ENCODE measurements around the gene ACTR6. TPM values are rescaled to one million over a fixed set of nuclear protein-coding genes. Genes with fewer than 3 reads are reported as not detected.

Gene ACTR6
- total and polyA plus RNA-seq, 9 donors: 13.4 to 28.0 (median 19.8) TPM

DNA sequence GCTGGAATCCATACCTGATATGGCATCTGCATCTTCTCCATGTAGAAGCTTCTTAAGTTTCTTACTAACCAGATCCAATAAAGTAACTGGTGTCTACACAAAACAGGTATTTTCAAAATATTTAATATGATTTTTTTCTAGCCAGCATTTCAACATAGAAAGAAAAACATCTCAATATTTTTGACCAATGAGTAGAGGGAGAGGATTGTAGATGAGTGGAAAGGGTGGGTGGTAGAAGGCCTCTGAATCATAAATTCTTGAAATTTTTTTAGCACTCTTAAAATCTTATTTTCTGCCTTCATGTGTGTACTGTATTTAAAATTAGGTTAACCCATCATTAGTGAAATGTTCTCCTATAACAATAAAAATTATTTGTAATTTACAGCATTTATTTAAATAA is 48.3 kb downstream of the ACTR6 start:
- intact Hi-C loops (cut with DNase I): no loop called here
- no peak for DNase-seq
- no peaks in the 10 kb centered on the region for H3K36me3 ChIP-seq
- H3K27ac ChIP-seq: no peak overlapping the region
- no peak overlapping the region for H3K4me3 ChIP-seq
- H3K27me3 ChIP-seq: no peaks in the 10 kb centered on the region
- H3K4me1 ChIP-seq (ENCODE audit: insufficient read depth): no peaks in the 10 kb centered on the region
- TF ChIP-seq, protein P1, sequence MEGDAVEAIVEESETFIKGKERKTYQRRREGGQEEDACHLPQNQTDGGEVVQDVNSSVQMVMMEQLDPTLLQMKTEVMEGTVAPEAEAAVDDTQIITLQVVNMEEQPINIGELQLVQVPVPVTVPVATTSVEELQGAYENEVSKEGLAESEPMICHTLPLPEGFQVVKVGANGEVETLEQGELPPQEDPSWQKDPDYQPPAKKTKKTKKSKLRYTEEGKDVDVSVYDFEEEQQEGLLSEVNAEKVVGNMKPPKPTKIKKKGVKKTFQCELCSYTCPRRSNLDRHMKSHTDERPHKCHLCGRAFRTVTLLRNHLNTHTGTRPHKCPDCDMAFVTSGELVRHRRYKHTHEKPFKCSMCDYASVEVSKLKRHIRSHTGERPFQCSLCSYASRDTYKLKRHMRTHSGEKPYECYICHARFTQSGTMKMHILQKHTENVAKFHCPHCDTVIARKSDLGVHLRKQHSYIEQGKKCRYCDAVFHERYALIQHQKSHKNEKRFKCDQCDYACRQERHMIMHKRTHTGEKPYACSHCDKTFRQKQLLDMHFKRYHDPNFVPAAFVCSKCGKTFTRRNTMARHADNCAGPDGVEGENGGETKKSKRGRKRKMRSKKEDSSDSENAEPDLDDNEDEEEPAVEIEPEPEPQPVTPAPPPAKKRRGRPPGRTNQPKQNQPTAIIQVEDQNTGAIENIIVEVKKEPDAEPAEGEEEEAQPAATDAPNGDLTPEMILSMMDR (IDR thresholded peaks at IDR 0.05): no peak
- no peak for TF ChIP-seq EP300 (IDR thresholded peaks at IDR 0.05)
- no peaks in the 10 kb centered on the region for H3K9me3 ChIP-seq

DNA sequence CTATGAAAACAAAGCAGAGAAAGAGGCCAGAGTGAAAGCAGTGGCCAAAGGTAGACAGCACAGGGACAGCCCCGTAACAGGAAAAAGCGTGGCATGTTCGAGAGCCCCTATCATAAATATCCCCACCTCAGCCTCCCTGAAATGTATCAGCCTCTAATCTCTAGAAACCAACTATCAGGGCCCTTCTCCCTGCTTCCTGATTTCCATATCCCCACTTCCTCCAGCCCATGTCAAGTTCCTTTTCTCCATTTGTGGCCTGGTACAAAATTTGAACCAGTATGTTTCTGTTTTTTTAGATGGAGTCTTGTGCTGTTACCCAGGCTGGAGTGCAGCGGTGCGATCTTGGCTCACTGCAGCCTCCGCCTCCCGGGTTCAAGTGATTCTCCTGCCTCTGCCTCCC is 49.3 kb downstream of the ACTR6 start:
- intact Hi-C loops (cut with DNase I): no loop called here
- no peaks in the 10 kb centered on the region for H3K9me3 ChIP-seq
- H3K27me3 ChIP-seq: no peaks in the 10 kb centered on the region
- TF ChIP-seq EP300 (IDR thresholded peaks at IDR 0.05): no peak
- no peak for TF ChIP-seq POLR2A (IDR thresholded peaks at IDR 0.05)
- TF ChIP-seq, protein P1 (IDR thresholded peaks at IDR 0.05): no peak
- no peak overlapping the region for H3K4me3 ChIP-seq
- no peak for DNase-seq
- H3K36me3 ChIP-seq: no peaks in the 10 kb centered on the region
- no peaks in the 10 kb centered on the region for H3K4me1 ChIP-seq (ENCODE audit: insufficient read depth)
- 96% methylated on average over 7 of the region's 7 CpGs for WGBS, 3 donors
- no peak overlapping the region for H3K27ac ChIP-seq

DNA sequence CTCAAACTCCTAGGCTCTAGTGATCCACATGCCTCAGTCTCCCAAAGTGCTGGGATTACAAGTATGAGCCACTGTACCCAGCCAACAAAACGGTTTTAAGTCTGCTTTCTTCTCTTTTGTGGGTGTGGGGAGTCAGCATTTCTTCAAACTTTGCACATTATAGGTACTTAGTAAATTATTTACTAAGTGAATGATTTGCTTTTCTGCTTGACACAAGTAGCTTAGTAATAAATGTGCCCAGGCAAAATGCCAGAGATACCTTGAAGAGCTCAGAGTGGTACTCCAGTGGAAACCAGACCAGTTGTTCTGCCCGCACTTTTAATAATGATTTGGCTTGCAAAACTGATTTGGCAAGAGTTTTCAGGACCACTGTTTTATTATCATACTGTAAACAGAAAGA is 51.3 kb downstream of the ACTR6 start:
- 67 to 74% (median 72%) methylated on average over 2 of the region's 2 CpGs for WGBS, 3 donors
- no peaks in the 10 kb centered on the region for H3K9me3 ChIP-seq
- H3K36me3 ChIP-seq: no peaks in the 10 kb centered on the region
- H3K4me3 ChIP-seq: no peak overlapping the region
- no peaks in the 10 kb centered on the region for H3K4me1 ChIP-seq (ENCODE audit: insufficient read depth)
- no peak for DNase-seq
- intact Hi-C loops (cut with DNase I): no loop called here
- no peak overlapping the region for H3K27ac ChIP-seq
- no peaks in the 10 kb centered on the region for H3K27me3 ChIP-seq
- TF ChIP-seq, protein P1 (IDR thresholded peaks at IDR 0.05): no peak
- TF ChIP-seq POLR2A (IDR thresholded peaks at IDR 0.05) (no peak), EP300 (IDR thresholded peaks at IDR 0.05) (no peak)

DNA sequence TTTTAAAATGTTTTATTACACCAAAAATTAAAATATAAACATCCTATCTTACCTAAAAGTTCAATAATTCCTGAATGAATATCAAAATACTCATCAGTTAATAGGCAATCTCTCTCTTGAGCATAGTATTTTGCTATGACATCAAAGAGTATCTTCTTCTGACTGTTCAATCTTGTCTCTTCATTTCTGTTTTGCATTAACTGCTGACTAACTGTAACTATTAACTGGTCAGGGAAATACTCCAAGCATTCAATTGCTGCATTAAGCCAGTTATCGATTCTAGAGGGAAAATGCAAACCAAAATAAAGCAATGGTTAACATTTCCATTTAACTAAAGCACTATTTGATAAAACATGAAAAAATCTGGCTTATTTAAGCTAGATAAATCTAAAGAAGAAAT is 52.8 kb downstream of the ACTR6 start:
- no peaks in the 10 kb centered on the region for H3K9me3 ChIP-seq
- intact Hi-C loops (cut with DNase I): no loop called here

More for the DNA sequence above, 52.8 kb downstream of the ACTR6 start:
- no peak overlapping the region for H3K4me3 ChIP-seq
- H3K27me3 ChIP-seq: no peaks in the 10 kb centered on the region
- H3K4me1 ChIP-seq (ENCODE audit: insufficient read depth): no peaks in the 10 kb centered on the region
- 86 to 97% (median 89%) methylated on average over 1 of the region's 1 CpG for WGBS, 3 donors
- no peak for TF ChIP-seq EP300 (IDR thresholded peaks at IDR 0.05)
- TF ChIP-seq, protein P1 (IDR thresholded peaks at IDR 0.05): no peak
- no peak for TF ChIP-seq POLR2A (IDR thresholded peaks at IDR 0.05)
- DNase-seq: no peak
- H3K36me3 ChIP-seq: no peaks in the 10 kb centered on the region
- H3K27ac ChIP-seq: no peak overlapping the region
